ENCODE results near the gene EEF1E1.

DNA sequence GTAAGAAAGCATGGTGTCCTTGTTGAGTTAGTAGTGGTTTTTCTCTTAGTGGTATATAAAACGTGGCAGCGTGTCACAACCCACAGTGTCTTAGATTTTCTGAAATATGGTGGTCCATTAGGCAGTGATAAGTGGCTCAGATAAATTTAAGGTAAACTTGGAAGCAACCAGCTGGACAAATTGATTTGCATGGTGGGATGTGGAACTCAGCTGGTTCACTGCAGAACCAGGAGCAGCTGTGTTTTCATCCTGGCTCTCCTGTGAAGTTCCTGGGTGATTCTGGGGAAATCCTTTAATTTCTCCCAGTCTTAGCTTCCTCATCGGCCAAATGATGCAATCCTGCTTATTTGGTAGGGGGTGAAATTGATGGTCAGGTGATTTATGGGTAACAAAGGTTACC is 32.9 kb upstream of the EEF1E1 start:
- TF ChIP-seq POLR2A (IDR thresholded peaks at IDR 0.05) (no peak), EP300 (IDR thresholded peaks at IDR 0.05) (no peak)
- TF ChIP-seq, protein P1, sequence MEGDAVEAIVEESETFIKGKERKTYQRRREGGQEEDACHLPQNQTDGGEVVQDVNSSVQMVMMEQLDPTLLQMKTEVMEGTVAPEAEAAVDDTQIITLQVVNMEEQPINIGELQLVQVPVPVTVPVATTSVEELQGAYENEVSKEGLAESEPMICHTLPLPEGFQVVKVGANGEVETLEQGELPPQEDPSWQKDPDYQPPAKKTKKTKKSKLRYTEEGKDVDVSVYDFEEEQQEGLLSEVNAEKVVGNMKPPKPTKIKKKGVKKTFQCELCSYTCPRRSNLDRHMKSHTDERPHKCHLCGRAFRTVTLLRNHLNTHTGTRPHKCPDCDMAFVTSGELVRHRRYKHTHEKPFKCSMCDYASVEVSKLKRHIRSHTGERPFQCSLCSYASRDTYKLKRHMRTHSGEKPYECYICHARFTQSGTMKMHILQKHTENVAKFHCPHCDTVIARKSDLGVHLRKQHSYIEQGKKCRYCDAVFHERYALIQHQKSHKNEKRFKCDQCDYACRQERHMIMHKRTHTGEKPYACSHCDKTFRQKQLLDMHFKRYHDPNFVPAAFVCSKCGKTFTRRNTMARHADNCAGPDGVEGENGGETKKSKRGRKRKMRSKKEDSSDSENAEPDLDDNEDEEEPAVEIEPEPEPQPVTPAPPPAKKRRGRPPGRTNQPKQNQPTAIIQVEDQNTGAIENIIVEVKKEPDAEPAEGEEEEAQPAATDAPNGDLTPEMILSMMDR (IDR thresholded peaks at IDR 0.05), result no peak

Data from tibial nerve (tissue), 4 donors.